Astrocyte (in vitro differentiated cells and primary cell): ENCODE data around the gene CT45A10. TPM values are rescaled to one million over a fixed set of nuclear protein-coding genes. Genes with fewer than 3 reads are reported as not detected.
"Not testable (repeated sequence)": the region's sequence is repeated elsewhere in the genome, so short reads cannot be mapped to it uniquely, and the experiment has no call there.

Source experiments
- DNase-seq: peaks from one replicate; pipeline ENCODE4 v3.0.0-alpha.2; 2010; ENCODE audit warnings: low read depth
- FAIRE-seq: peaks from 2 replicates; lab custom pipeline; 2011; peaks lifted over from hg19 to GRCh38; lab: Jason Lieb, UNC
- H2AFZ ChIP-seq: 2 replicates; pipeline ENCODE4 v1.6.0; 2012; ENCODE audit warnings: low read depth, low read length, inconsistent platforms
- H3K27ac ChIP-seq: 2 replicates; pipeline ENCODE4 v1.5.1; 2011; ENCODE audit warnings: low read depth, low read length, inconsistent platforms
- H3K27me3 ChIP-seq: 2 replicates; pipeline ENCODE4 v1.6.0; 2011; ENCODE audit warnings: low read length, inconsistent platforms; ENCODE audit not compliant: insufficient read depth
- H3K36me3 ChIP-seq: 2 replicates; pipeline ENCODE4 v1.5.1; 2011; ENCODE audit warnings: low read length, inconsistent platforms; ENCODE audit not compliant: insufficient read depth
- H3K4me1 ChIP-seq: 2 replicates; pipeline ENCODE4 v1.5.1; 2011; ENCODE audit warnings: low read length, inconsistent platforms; ENCODE audit not compliant: insufficient read depth
- H3K4me2 ChIP-seq: 2 replicates; pipeline ENCODE4 v1.6.0; 2012; ENCODE audit warnings: low read length, inconsistent platforms
- H3K4me3 ChIP-seq: 2 replicates; pipeline ENCODE4 v1.5.1; 2011; ENCODE audit warnings: low read depth, mild to moderate bottlenecking, low read length, inconsistent platforms; ENCODE audit not compliant: insufficient read depth
- H3K79me2 ChIP-seq: 2 replicates; pipeline ENCODE4 v1.6.0; 2012; ENCODE audit warnings: mild to moderate bottlenecking, low read length, inconsistent platforms; ENCODE audit not compliant: insufficient read depth
- H3K9ac ChIP-seq: 2 replicates; pipeline ENCODE4 v1.6.0; 2012; ENCODE audit warnings: mild to moderate bottlenecking, low read length, inconsistent platforms
- H3K9me3 ChIP-seq: 2 replicates; pipeline ENCODE4 v1.5.1; 2012; ENCODE audit warnings: low read depth, mild to moderate bottlenecking, low read length, inconsistent platforms; ENCODE audit not compliant: insufficient read depth
- H4K20me1 ChIP-seq: 2 replicates; pipeline ENCODE4 v1.6.0; 2012; ENCODE audit warnings: low read length, inconsistent platforms; ENCODE audit not compliant: insufficient read depth
- H3K27ac Mint-ChIP-seq: one replicate; pipeline ENCODE4 v1.8.0; 2021; ENCODE audit warnings: mild to moderate bottlenecking, mixed read lengths; ENCODE audit not compliant: unreplicated experiment
- H3K27me3 Mint-ChIP-seq: one replicate; pipeline ENCODE4 v1.8.0; 2021; ENCODE audit warnings: low read depth, mixed read lengths; ENCODE audit not compliant: unreplicated experiment
- H3K36me3 Mint-ChIP-seq: one replicate; pipeline ENCODE4 v1.8.0; 2021; ENCODE audit warnings: low read depth, mixed read lengths; ENCODE audit not compliant: unreplicated experiment
- H3K4me1 Mint-ChIP-seq: one replicate; pipeline ENCODE4 v1.8.0; 2021; ENCODE audit warnings: low read depth, mixed read lengths; ENCODE audit not compliant: unreplicated experiment
- H3K4me3 Mint-ChIP-seq: one replicate; pipeline ENCODE4 v1.8.0; 2021; ENCODE audit warnings: mild to moderate bottlenecking, moderate library complexity, mixed read lengths; ENCODE audit not compliant: unreplicated experiment
- H3K9me3 Mint-ChIP-seq: one replicate; pipeline ENCODE4 v1.8.0; 2021; ENCODE audit warnings: mild to moderate bottlenecking, mixed read lengths; ENCODE audit not compliant: unreplicated experiment
- EZH2 ChIP-seq: IDR thresholded peaks from 2 replicates; pipeline ENCODE4 v1.6.1; 2012; ENCODE audit warnings: mild to moderate bottlenecking, low read length, inconsistent platforms; ENCODE audit not compliant: insufficient read depth
- total RNA-seq: library from RNA; stranded (reverse); gene quantifications from 2 replicates; pipeline ENCODE4 v1.2.1, GENCODE V29; 2021
- TF ChIP-seq, protein P1 (sequence below): IDR thresholded peaks from 2 replicates; pipeline ENCODE4 v1.5.1; 2011; ENCODE audit warnings: low read depth, mild to moderate bottlenecking, inconsistent platforms, low read length, moderate library complexity; ENCODE audit not compliant: insufficient read depth

Gene CT45A10
- total RNA-seq, 1 donor from 2014 or later: not detected

GRCh38 chrX:135927897-135928296, 34.7 kb upstream of the CT45A10 start:
- no peaks in the 10 kb centered on the region for H3K9me3 Mint-ChIP-seq
- no peaks in the 10 kb centered on the region for H3K36me3 ChIP-seq
- H3K27me3 ChIP-seq: no peaks in the 10 kb centered on the region
- no peak overlapping the region for H3K4me2 ChIP-seq
- no peak overlapping the region for H3K4me3 Mint-ChIP-seq
- H4K20me1 ChIP-seq: no peaks in the 10 kb centered on the region
- H3K79me2 ChIP-seq: no peaks in the 10 kb centered on the region
- H3K4me3 ChIP-seq: no peak overlapping the region
- FAIRE-seq (no peak), DNase-seq (no peak)
- H2AFZ ChIP-seq: no peak overlapping the region
- no peak overlapping the region for H3K27ac Mint-ChIP-seq
- H3K9me3 ChIP-seq: no peaks in the 10 kb centered on the region
- no peak overlapping the region for H3K9ac ChIP-seq
- H3K27ac ChIP-seq: no peak overlapping the region
- TF ChIP-seq, protein P1, sequence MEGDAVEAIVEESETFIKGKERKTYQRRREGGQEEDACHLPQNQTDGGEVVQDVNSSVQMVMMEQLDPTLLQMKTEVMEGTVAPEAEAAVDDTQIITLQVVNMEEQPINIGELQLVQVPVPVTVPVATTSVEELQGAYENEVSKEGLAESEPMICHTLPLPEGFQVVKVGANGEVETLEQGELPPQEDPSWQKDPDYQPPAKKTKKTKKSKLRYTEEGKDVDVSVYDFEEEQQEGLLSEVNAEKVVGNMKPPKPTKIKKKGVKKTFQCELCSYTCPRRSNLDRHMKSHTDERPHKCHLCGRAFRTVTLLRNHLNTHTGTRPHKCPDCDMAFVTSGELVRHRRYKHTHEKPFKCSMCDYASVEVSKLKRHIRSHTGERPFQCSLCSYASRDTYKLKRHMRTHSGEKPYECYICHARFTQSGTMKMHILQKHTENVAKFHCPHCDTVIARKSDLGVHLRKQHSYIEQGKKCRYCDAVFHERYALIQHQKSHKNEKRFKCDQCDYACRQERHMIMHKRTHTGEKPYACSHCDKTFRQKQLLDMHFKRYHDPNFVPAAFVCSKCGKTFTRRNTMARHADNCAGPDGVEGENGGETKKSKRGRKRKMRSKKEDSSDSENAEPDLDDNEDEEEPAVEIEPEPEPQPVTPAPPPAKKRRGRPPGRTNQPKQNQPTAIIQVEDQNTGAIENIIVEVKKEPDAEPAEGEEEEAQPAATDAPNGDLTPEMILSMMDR: no peak
- TF ChIP-seq EZH2: no peak
- H3K4me1 Mint-ChIP-seq: no peaks in the 10 kb centered on the region
- peaks cover 8% of the 10 kb centered on the region for H3K27me3 Mint-ChIP-seq
- H3K4me1 ChIP-seq: no peaks in the 10 kb centered on the region
- no peaks in the 10 kb centered on the region for H3K36me3 Mint-ChIP-seq

GRCh38 chrX:135923353-135923752, 30.1 kb upstream of the CT45A10 start:
- DNase-seq: no peak
- no peaks in the 10 kb centered on the region for H3K36me3 Mint-ChIP-seq
- Histone ChIP-seq H3K27me3 (no peaks in the 10 kb centered on the region), H3K9ac (no peak overlapping the region), H3K27ac (no peak overlapping the region), H3K4me2 (no peak overlapping the region), H3K79me2 (no peaks in the 10 kb centered on the region), H3K9me3 (no peaks in the 10 kb centered on the region), H2AFZ (no peak overlapping the region), H3K36me3 (no peaks in the 10 kb centered on the region), H4K20me1 (no peaks in the 10 kb centered on the region), H3K4me3 (no peak overlapping the region), H3K4me1 (no peaks in the 10 kb centered on the region)
- H3K27ac Mint-ChIP-seq: no peak overlapping the region
- H3K27me3 Mint-ChIP-seq: peaks cover 2% of the 10 kb centered on the region
- H3K4me1 Mint-ChIP-seq: no peaks in the 10 kb centered on the region
- H3K9me3 Mint-ChIP-seq: no peaks in the 10 kb centered on the region
- no peak for TF ChIP-seq EZH2
- TF ChIP-seq, protein P1: no peak
- FAIRE-seq: no peak
- no peak overlapping the region for H3K4me3 Mint-ChIP-seq

DNA sequence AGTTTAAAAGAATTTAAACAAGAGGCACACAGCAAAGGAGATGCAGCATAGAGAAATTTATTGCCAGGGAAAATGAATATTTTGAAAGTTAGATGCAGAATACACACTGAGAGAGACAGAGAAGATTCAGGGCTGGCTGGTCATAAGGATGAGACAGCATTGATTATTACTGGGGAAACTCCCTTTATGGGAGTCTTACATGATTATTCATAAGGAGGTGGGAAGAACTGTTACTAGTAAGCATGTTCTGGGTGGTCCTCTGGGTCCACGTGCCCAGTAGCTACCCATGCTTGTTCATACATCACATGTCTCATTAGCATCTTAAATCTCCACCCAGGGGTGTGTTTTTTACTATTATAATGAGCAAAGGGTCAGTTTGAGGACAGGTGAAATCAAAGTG, 27.3 kb upstream of the CT45A10 start:
- H3K79me2 ChIP-seq, H3K4me3 Mint-ChIP-seq, H3K9me3 Mint-ChIP-seq, H2AFZ ChIP-seq, H4K20me1 ChIP-seq, H3K9me3 ChIP-seq, H3K4me3 ChIP-seq, H3K9ac ChIP-seq, H3K27me3 Mint-ChIP-seq, DNase-seq, H3K27ac Mint-ChIP-seq, H3K4me1 Mint-ChIP-seq, H3K27me3 ChIP-seq, H3K27ac ChIP-seq, H3K36me3 ChIP-seq, H3K36me3 Mint-ChIP-seq, H3K4me2 ChIP-seq, H3K4me1 ChIP-seq: not testable (repeated sequence)
- peak; percentile 45 for FAIRE-seq
